IMR-90 (cell line): ENCODE results near the gene RBPJL. TPM values are rescaled to one million over a fixed set of nuclear protein-coding genes. Genes with fewer than 3 reads are reported as not detected.

Experiments
- ATAC-seq: fragments of 200-7000 bp; cut with Tn5 transposase; 2 replicates; pipeline ENCODE4 v1.9.1; 2020; ENCODE audit warnings: low read depth, mild to moderate bottlenecking, moderate library complexity
- BruUV-seq: library from RNA; stranded (reverse); fragments of 400-500 nt; replicated peaks from 2 replicates; lab custom pipeline; 2021; lab: Mats Ljungman, UMichigan
- CTCF ChIA-PET: fragments of 300-600 bp; formaldehyde crosslinking; extraction: SDS; loops from one replicate; lab custom pipeline; 2021; ENCODE audit warnings: antibody characterized with exemption; lab: Yijun Ruan, JAX
- POLR2A ChIA-PET: fragments of 300-600 bp; sonication (Branson Sonifier 250); formaldehyde crosslinking; loops from one replicate; lab custom pipeline; 2022; ENCODE audit warnings: antibody characterized with exemption; ENCODE audit not compliant: unreplicated experiment; lab: Charles Lee
- DNase-seq: peaks from one replicate; pipeline ENCODE4 v3.0.0; 2013
- H2AFZ ChIP-seq: replicated peaks from 2 replicates; pipeline ENCODE3; 2013; ENCODE audit warnings: low read length, mild to moderate bottlenecking; ENCODE audit not compliant: poor library complexity
- H2AK5ac ChIP-seq: 2 replicates; pipeline ENCODE4 v1.6.1; 2013; ENCODE audit warnings: low read depth, low read length, inconsistent platforms
- H2AK9ac ChIP-seq: replicated peaks from 2 replicates; pipeline ENCODE3; 2013; ENCODE audit warnings: mild to moderate bottlenecking, low read depth, low read length, moderate library complexity; ENCODE audit not compliant: poor library complexity
- H2BK120ac ChIP-seq: 2 replicates; pipeline ENCODE4 v1.6.1; 2013; ENCODE audit warnings: low read depth, low read length, inconsistent platforms
- H2BK15ac ChIP-seq: 3 replicates; pipeline ENCODE4 v1.6.1; 2013; ENCODE audit warnings: low read depth, low read length, inconsistent platforms
- H2BK20ac ChIP-seq: 2 replicates; pipeline ENCODE4 v1.6.1; 2013; ENCODE audit warnings: low read depth, mild to moderate bottlenecking, inconsistent platforms, low read length, moderate library complexity
- H2BK5ac ChIP-seq: 2 replicates; pipeline ENCODE4 v1.6.1; 2013; ENCODE audit warnings: mild to moderate bottlenecking, low read depth, low read length, inconsistent platforms; ENCODE audit not compliant: poor library complexity, severe bottlenecking
- H3K14ac ChIP-seq: replicated peaks from 2 replicates; pipeline ENCODE4 v1.6.1; 2013; ENCODE audit warnings: low read depth, low read length, inconsistent platforms
- H3K18ac ChIP-seq: 2 replicates; pipeline ENCODE4 v1.6.1; 2013; ENCODE audit warnings: low read depth, low read length, control low read depth
- H3K23ac ChIP-seq: 2 replicates; pipeline ENCODE4 v1.6.1; 2013; ENCODE audit warnings: low read depth, low read length, inconsistent platforms
- H3K27ac ChIP-seq: 2 replicates; pipeline ENCODE4 v1.5.1; 2013; ENCODE audit warnings: mild to moderate bottlenecking, control low read depth, low read length; ENCODE audit not compliant: insufficient read depth
- H3K27me3 ChIP-seq: 2 replicates; pipeline ENCODE4 v1.6.1; 2013; ENCODE audit warnings: low read length; ENCODE audit not compliant: control insufficient read depth, insufficient read depth
- H3K36me3 ChIP-seq: 2 replicates; pipeline ENCODE4 v1.6.1; 2013; ENCODE audit warnings: low read length, mixed read lengths; ENCODE audit not compliant: control insufficient read depth, insufficient read depth
- H3K4ac ChIP-seq: 2 replicates; pipeline ENCODE4 v1.6.1; 2013; ENCODE audit warnings: low read depth, low read length, inconsistent platforms
- H3K4me1 ChIP-seq: 2 replicates; pipeline ENCODE4 v1.6.1; 2013; ENCODE audit warnings: low read length, mixed read lengths; ENCODE audit not compliant: control insufficient read depth, insufficient read depth
- H3K4me2 ChIP-seq: 2 replicates; pipeline ENCODE4 v1.6.1; 2013; ENCODE audit warnings: low read depth, mild to moderate bottlenecking, control low read depth, low read length, moderate library complexity
- H3K4me3 ChIP-seq: 2 replicates; pipeline ENCODE4 v1.5.1; 2013; ENCODE audit warnings: low read depth, mild to moderate bottlenecking, control low read depth, low read length, moderate library complexity; ENCODE audit not compliant: insufficient read depth
- H3K56ac ChIP-seq: 2 replicates; pipeline ENCODE4 v1.6.1; 2013; ENCODE audit warnings: low read length, inconsistent platforms; ENCODE audit not compliant: insufficient read depth; ENCODE audit errors: extremely low read depth
- H3K79me1 ChIP-seq, 2 experiments: 2 replicates each; pipeline ENCODE4 v1.6.1; 2013; ENCODE audit warnings: low read length in 2 of 2, inconsistent platforms in 1 of 2, low read depth in 1 of 2
- H3K9ac ChIP-seq: 2 replicates; pipeline ENCODE4 v1.6.1; 2013; ENCODE audit warnings: low read depth, low read length, control low read depth
- H3K9me1 ChIP-seq: 2 replicates; pipeline ENCODE4 v1.6.1; 2013; ENCODE audit warnings: low read length, inconsistent platforms; ENCODE audit not compliant: insufficient read depth
- H3K9me3 ChIP-seq: 2 replicates; pipeline ENCODE4 v1.6.1; 2013; ENCODE audit warnings: low read length; ENCODE audit not compliant: control insufficient read depth, insufficient read depth
- H4K20me1 ChIP-seq: 2 replicates; pipeline ENCODE4 v1.6.1; 2013; ENCODE audit warnings: low read length, inconsistent platforms; ENCODE audit not compliant: insufficient read depth
- H4K5ac ChIP-seq: 2 replicates; pipeline ENCODE4 v1.6.1; 2013; ENCODE audit warnings: mild to moderate bottlenecking, low read depth, low read length, control low read depth
- H4K8ac ChIP-seq, 2 experiments: 2 replicates each; pipeline ENCODE4 v1.6.1; 2013; ENCODE audit warnings: low read depth in 2 of 2, low read length in 2 of 2, control low read depth in 1 of 2, inconsistent platforms in 1 of 2
- H4K91ac ChIP-seq: 2 replicates; pipeline ENCODE4 v1.6.1; 2013; ENCODE audit warnings: low read depth, low read length, inconsistent platforms; ENCODE audit not compliant: insufficient read depth
- BHLHE40 ChIP-seq: fragments of 150-350 bp; IDR thresholded peaks from 2 replicates; pipeline ENCODE4 v1.6.1; 2016; ENCODE audit warnings: mild to moderate bottlenecking, low read depth, low read length
- MAFK ChIP-seq: IDR thresholded peaks from 2 replicates; pipeline ENCODE4 v1.6.1; 2012; ENCODE audit warnings: low read depth, low read length, improper control_type of control experiment
- RAD21 ChIP-seq: IDR thresholded peaks from 2 replicates; pipeline ENCODE4 v1.6.1; 2012; ENCODE audit warnings: low read length, improper control_type of control experiment
- SMC3 ChIP-seq: fragments of 150-350 bp; IDR thresholded peaks from 2 replicates; pipeline ENCODE4 v1.6.1; 2016; ENCODE audit warnings: low read depth, mild to moderate bottlenecking, antibody characterized with exemption, low read length, moderate library complexity
- WGBS, 2 experiments: methylation state at CpG; one replicate each; pipeline versions ENCODE4 v1.1.5 to v1.1.7; 2013; ENCODE audit warnings: missing lambda C conversion rate in 2 of 2; ENCODE audit not compliant: insufficient read length in 1 of 2; ENCODE audit errors: extremely low coverage in 2 of 2; 5-methylcytosine and 5-hydroxymethylcytosine counted together
- dilution Hi-C: fragments of 300-500 bp; cut with HindIII; formaldehyde crosslinking; loops from one replicate; pipeline ENCODE4 v1.14.3; 2018; ENCODE audit warnings: low sequenced_read_pairs; ENCODE audit not compliant: unreplicated experiment
- in situ Hi-C: fragments of 300-500 bp; cut with MboI; formaldehyde crosslinking; loops from 3 replicates; pipeline ENCODE4 v1.14.3; 2019; ENCODE audit warnings: low sequenced_read_pairs, inconsistent platforms, mixed read lengths
- intact Hi-C: fragments of 100-400 bp; cut with micrococcal nuclease; formaldehyde crosslinking; loops from 2 replicates; pipeline ENCODE4 v1.10.0; 2022
- polyA plus RNA-seq, 3 experiments: library from polyadenylated mRNA; depleted of rRNA; stranded (reverse); fragments of >200 nt; gene quantifications; 2 replicates each; pipeline ENCODE4 v1.2.3, GENCODE V29; 2012; ENCODE audit warnings: low replicate concordance in 1 of 3
- total RNA-seq: library from RNA; depleted of rRNA; stranded (reverse); fragments of >200 nt; gene quantifications from 2 replicates; pipeline ENCODE4 v1.2.3, GENCODE V29; 2012
- TF ChIP-seq, protein P1 (sequence below): conservative IDR thresholded peaks from 2 replicates; pipeline ENCODE4 v1.5.1; 2012; ENCODE audit warnings: mild to moderate bottlenecking, low read depth, low read length, improper control_type of control experiment

The RBPJL gene
- total and polyA plus RNA-seq, 2 of the 4 experiments (the other 2 are of a cell fraction) = not detected

DNA sequence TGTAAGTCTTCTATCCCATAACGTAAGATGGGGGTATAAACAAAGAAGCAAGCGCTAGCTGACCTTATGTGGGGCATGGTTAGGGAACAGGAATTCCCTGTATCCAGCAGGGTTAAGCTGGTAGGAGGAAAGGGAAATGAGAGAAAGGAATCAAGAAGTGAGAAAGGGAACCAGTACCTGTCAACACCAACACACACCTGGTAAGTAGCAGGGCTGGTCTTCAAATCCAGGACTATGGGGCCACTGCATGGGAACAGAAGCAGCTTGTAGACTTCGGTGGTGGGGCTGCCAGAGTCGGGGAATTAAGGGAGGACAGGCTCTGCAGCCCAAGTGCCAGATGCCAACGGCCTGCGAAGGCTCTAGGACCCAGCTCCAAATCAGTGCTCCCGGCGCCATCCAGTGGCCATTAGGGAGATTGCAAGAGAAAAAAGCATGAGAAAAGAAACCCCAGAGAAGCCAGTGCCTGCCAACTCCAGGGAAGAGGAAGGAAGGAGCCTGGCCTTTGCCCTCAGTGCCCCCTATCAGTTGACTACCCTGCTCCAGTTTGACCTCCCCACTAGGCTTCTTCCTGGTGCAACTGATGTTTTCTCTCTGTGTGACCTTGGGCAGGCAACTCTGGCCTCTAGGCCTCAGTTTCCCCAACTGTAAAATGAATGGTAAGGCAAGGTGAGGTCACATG, 15.8 kb upstream of the RBPJL start:
- CTCF ChIA-PET = interaction anchor here (0.5 to 3.1 kb wide), 9 partner anchors 10 to 605 kb away, joined by 3 to 19 read pairs (median 3); no protein-coding TSS in a partner anchor
- no peak overlapping the region for H3K14ac ChIP-seq
- no peak overlapping the region for H2BK15ac ChIP-seq
- peak; percentile 66 for DNase-seq
- H3K27ac ChIP-seq = no peak overlapping the region
- H2BK20ac ChIP-seq = no peak overlapping the region
- no peak overlapping the region for H3K4ac ChIP-seq
- no peak overlapping the region for H2BK5ac ChIP-seq
- peak; percentile 78 for ATAC-seq
- H4K91ac ChIP-seq = no peak overlapping the region
- no peaks in the 10 kb centered on the region; the same call in 1 of the 2 replicates for H3K9me3 ChIP-seq
- no peak overlapping the region for H3K4me3 ChIP-seq
- POLR2A ChIA-PET = no interaction called here
- H3K9me1 ChIP-seq = no peaks in the 10 kb centered on the region
- no peak overlapping the region for H3K9ac ChIP-seq
- peaks cover 28% of the 10 kb centered on the region for H3K27me3 ChIP-seq
- peak; percentile 88 for TF ChIP-seq RAD21
- TF ChIP-seq BHLHE40 = no peak
- TF ChIP-seq, protein P1, sequence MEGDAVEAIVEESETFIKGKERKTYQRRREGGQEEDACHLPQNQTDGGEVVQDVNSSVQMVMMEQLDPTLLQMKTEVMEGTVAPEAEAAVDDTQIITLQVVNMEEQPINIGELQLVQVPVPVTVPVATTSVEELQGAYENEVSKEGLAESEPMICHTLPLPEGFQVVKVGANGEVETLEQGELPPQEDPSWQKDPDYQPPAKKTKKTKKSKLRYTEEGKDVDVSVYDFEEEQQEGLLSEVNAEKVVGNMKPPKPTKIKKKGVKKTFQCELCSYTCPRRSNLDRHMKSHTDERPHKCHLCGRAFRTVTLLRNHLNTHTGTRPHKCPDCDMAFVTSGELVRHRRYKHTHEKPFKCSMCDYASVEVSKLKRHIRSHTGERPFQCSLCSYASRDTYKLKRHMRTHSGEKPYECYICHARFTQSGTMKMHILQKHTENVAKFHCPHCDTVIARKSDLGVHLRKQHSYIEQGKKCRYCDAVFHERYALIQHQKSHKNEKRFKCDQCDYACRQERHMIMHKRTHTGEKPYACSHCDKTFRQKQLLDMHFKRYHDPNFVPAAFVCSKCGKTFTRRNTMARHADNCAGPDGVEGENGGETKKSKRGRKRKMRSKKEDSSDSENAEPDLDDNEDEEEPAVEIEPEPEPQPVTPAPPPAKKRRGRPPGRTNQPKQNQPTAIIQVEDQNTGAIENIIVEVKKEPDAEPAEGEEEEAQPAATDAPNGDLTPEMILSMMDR = peak; percentile 94
- TF ChIP-seq SMC3 = peak; percentile 85
- no peak for TF ChIP-seq MAFK
- no peaks in the 10 kb centered on the region for H4K20me1 ChIP-seq
- 0% methylated on average over 1 of the region's 8 CpGs; no CpG with 5 or more reads in 1 of the 2 experiments for WGBS, 2 experiments
- peak overlapping the region; percentile 45 for H2AFZ ChIP-seq
- H3K4me1 ChIP-seq = no peaks in the 10 kb centered on the region
- H3K4me2 ChIP-seq = no peak overlapping the region
- no peaks in the 10 kb centered on the region for H3K36me3 ChIP-seq
- in situ Hi-C loops (loop anchor here (25.0 kb wide), 1 partner anchor 179 kb away; the partner anchor contains the start of genes KCNS1, WFDC12 and WFDC5), dilution Hi-C loops (no loop called here), intact Hi-C loops (loop anchor here (1.0 to 5.0 kb wide), 4 partner anchors 194 to 544 kb away; partner anchors contain the start of gene KCNK15)
- no peak overlapping the region for H2AK9ac ChIP-seq
- no peak overlapping the region for H2AK5ac ChIP-seq
- no peak overlapping the region for H4K8ac ChIP-seq
- no peak overlapping the region for H3K56ac ChIP-seq
- no TSS peak for BruUV-seq
- no peak overlapping the region for H2BK120ac ChIP-seq
- H3K18ac ChIP-seq = no peak overlapping the region
- no peaks in the 10 kb centered on the region for H3K79me1 ChIP-seq
- no peak overlapping the region for H3K23ac ChIP-seq
- no peak overlapping the region for H4K5ac ChIP-seq
